GM12878 (cell line): ENCODE results near the gene SYNJ2. TPM values are rescaled to one million over a fixed set of nuclear protein-coding genes. Genes with fewer than 3 reads are reported as not detected.

Experiments used
- BACH1 ChIP-seq: fragments of 450-650 bp; IDR thresholded peaks from 2 replicates; pipeline ENCODE4 v1.6.1; 2017; ENCODE audit warnings: mild to moderate bottlenecking, borderline replicate concordance
- EP300 ChIP-seq, 2 experiments: fragments of 150-350 bp in 1 of 2; IDR thresholded peaks; 2 replicates each; pipeline ENCODE4 v1.6.1; 2011 to 2012; ENCODE audit warnings: low read depth in 2 of 2, low read length in 2 of 2, borderline replicate concordance in 1 of 2, improper control_type of control experiment in 1 of 2, inconsistent platforms in 1 of 2; ENCODE audit not compliant: control insufficient read depth in 1 of 2
- EZH2 ChIP-seq: IDR thresholded peaks from 2 replicates; pipeline ENCODE4 v1.6.1; 2012; ENCODE audit warnings: low read depth, mild to moderate bottlenecking, control low read depth, inconsistent platforms, low read length, borderline replicate concordance; ENCODE audit not compliant: control insufficient read depth
- GABPA ChIP-seq: IDR thresholded peaks from 2 replicates; pipeline ENCODE4 v1.6.1; 2014; ENCODE audit warnings: antibody characterized with exemption, low read depth, mild to moderate bottlenecking, inconsistent platforms
- GATAD2B ChIP-seq: fragments of 450-650 bp; conservative IDR thresholded peaks from 2 replicates; pipeline ENCODE4 v1.6.1; 2017; ENCODE audit warnings: low read depth, mild to moderate bottlenecking, moderate library complexity
- IRF4 ChIP-seq: IDR thresholded peaks from 2 replicates; pipeline ENCODE4 v1.6.1; 2011; ENCODE audit warnings: low read depth, low read length
- PML ChIP-seq: IDR thresholded peaks from 2 replicates; pipeline ENCODE4 v1.6.1; 2012; ENCODE audit warnings: low read length, inconsistent platforms
- SIN3A ChIP-seq: IDR thresholded peaks from 2 replicates; pipeline ENCODE4 v1.6.1; 2012; ENCODE audit warnings: low read depth, low read length, improper control_type of control experiment
- TARDBP ChIP-seq: IDR thresholded peaks from 2 replicates; pipeline ENCODE4 v1.6.1; 2016; ENCODE audit warnings: borderline replicate concordance
- ZNF622 ChIP-seq: fragments of 450-650 bp; IDR thresholded peaks from 2 replicates; pipeline ENCODE4 v1.6.1; 2017; ENCODE audit warnings: mild to moderate bottlenecking, inconsistent platforms
- ZZZ3 ChIP-seq: IDR thresholded peaks from 2 replicates; pipeline ENCODE4 v1.6.1; 2011; ENCODE audit warnings: low read depth; ENCODE audit not compliant: control insufficient read depth, insufficient read length
- polyA plus RNA-seq, 11 experiments: library from polyadenylated mRNA; depleted of rRNA in 4 of 11; unstranded in 6 of 11; stranded (reverse) in 5 of 11; fragments of >200 nt; fragmentation: Nextera tagmentation in 4 of 11; fragmentation: Illumina TruSeq in 1 of 11; extraction: Ambion mirVana in 4 of 11; extraction: Trizol in 1 of 11; gene quantifications; 1 replicate in 1 of 11; 2 replicates in 10 of 11; pipeline versions ENCODE4 v1.2.1 to v1.2.3, GENCODE V29; 2011 to 2016; ENCODE audit warnings: inconsistent platforms in 2 of 11, missing spikeins in 2 of 11, low read depth in 1 of 11
- total RNA-seq, 4 experiments: library from RNA; depleted of rRNA in 3 of 4; stranded (reverse); fragments of >200 nt in 3 of 4; fragmentation: Illumina TruSeq in 1 of 4; extraction: Trizol in 1 of 4; gene quantifications; 2 replicates each; pipeline versions ENCODE4 v1.2.1 to v1.2.3, GENCODE V29; 2013 to 2021
- TF ChIP-seq, protein P1 (sequence below): fragments of 450-650 bp; IDR thresholded peaks from 2 replicates; pipeline ENCODE4 v1.6.1; 2018; ENCODE audit warnings: mild to moderate bottlenecking, low read depth, moderate library complexity; ENCODE audit not compliant: partially characterized antibody
- TF ChIP-seq, protein P2 (sequence below): IDR thresholded peaks from 2 replicates; pipeline ENCODE4 v1.6.1; 2012; ENCODE audit warnings: mild to moderate bottlenecking, low read depth, low read length
- TF ChIP-seq, protein P3 (sequence below): IDR thresholded peaks from 2 replicates; pipeline ENCODE4 v1.6.1; 2011; ENCODE audit warnings: mild to moderate bottlenecking, low read depth, low read length, moderate library complexity; ENCODE audit not compliant: insufficient replicate concordance
- TF ChIP-seq, protein P4 (sequence below): fragments of 150-350 bp; IDR thresholded peaks from 2 replicates; pipeline ENCODE4 v1.6.1; 2016; ENCODE audit warnings: low read depth, low read length
- TF ChIP-seq, protein P5 (sequence below): fragments of 450-650 bp; IDR thresholded peaks from 2 replicates; pipeline ENCODE4 v1.6.1; 2016; ENCODE audit warnings: mild to moderate bottlenecking

SYNJ2 gene
- total and polyA plus RNA-seq, 10 of the 15 experiments (the other 5 are each of a cell fraction or from before 2014, with no cell fraction given) = 0.11 to 1.8 (median 0.57) TPM

DNA sequence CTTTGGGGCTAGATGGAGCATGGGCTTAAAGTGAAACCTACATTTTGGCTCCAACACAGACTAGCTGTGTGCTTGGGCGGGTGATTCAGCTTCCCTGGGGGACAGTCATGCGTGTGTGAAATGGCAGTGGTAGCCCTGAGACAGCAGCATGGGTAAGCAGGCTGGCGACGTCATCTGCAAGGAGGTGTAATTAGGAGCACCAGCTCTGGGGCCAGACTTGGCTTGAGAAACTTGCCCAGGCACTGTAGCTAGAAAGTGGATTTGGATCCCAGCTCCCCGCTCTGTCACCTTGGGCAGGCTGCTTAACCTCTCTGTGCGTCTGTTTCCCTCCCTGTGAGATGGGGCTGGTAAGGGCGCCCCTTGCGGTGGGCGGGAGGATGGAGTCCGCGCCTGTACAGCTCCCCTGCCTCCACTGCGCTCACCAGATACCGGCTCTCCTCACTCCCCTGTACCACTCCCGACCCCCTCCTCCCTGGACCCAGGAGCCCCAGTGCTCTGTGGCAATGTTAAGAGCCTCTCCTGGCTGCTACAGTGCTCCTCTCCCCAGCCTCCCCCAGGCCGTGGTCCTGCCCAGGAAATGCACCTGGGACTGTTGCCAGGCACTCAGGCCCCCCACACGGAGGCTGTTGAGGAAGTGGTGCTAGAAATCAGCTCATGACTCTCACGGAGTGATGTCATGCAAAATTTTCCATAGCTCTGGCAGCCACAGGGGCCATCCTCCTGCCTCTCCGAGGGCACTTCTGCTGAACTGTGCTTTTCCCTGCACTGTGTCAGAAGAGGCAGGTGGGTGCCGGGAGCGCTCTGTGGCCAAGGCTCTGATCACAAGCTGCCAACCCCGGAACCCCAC is 44.6 kb downstream of the SYNJ2 start (continued):
- TF ChIP-seq, protein P1, sequence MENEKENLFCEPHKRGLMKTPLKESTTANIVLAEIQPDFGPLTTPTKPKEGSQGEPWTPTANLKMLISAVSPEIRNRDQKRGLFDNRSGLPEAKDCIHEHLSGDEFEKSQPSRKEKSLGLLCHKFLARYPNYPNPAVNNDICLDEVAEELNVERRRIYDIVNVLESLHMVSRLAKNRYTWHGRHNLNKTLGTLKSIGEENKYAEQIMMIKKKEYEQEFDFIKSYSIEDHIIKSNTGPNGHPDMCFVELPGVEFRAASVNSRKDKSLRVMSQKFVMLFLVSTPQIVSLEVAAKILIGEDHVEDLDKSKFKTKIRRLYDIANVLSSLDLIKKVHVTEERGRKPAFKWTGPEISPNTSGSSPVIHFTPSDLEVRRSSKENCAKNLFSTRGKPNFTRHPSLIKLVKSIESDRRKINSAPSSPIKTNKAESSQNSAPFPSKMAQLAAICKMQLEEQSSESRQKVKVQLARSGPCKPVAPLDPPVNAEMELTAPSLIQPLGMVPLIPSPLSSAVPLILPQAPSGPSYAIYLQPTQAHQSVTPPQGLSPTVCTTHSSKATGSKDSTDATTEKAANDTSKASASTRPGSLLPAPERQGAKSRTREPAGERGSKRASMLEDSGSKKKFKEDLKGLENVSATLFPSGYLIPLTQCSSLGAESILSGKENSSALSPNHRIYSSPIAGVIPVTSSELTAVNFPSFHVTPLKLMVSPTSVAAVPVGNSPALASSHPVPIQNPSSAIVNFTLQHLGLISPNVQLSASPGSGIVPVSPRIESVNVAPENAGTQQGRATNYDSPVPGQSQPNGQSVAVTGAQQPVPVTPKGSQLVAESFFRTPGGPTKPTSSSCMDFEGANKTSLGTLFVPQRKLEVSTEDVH = no peak
- TF ChIP-seq EP300 (IDR thresholded peaks at IDR 0.05; ENCODE audit: borderline replicate concordance in 1 of 2, control insufficient read depth in 1 of 2, low read depth in 2 of 2, low read length in 2 of 2) (0 out of 4 replicates have a peak, but pooled peaks have one; percentile 8 to 39), IRF4 (0 out of 2 replicates have a peak, but pooled peaks have one; percentile 7), PML (no peak), GATAD2B (no peak), BACH1 (no peak), ZNF622 (no peak), GABPA (no peak), ZZZ3 (no peak), SIN3A (no peak), EZH2 (no peak), TARDBP (no peak)
- TF ChIP-seq, protein P2, sequence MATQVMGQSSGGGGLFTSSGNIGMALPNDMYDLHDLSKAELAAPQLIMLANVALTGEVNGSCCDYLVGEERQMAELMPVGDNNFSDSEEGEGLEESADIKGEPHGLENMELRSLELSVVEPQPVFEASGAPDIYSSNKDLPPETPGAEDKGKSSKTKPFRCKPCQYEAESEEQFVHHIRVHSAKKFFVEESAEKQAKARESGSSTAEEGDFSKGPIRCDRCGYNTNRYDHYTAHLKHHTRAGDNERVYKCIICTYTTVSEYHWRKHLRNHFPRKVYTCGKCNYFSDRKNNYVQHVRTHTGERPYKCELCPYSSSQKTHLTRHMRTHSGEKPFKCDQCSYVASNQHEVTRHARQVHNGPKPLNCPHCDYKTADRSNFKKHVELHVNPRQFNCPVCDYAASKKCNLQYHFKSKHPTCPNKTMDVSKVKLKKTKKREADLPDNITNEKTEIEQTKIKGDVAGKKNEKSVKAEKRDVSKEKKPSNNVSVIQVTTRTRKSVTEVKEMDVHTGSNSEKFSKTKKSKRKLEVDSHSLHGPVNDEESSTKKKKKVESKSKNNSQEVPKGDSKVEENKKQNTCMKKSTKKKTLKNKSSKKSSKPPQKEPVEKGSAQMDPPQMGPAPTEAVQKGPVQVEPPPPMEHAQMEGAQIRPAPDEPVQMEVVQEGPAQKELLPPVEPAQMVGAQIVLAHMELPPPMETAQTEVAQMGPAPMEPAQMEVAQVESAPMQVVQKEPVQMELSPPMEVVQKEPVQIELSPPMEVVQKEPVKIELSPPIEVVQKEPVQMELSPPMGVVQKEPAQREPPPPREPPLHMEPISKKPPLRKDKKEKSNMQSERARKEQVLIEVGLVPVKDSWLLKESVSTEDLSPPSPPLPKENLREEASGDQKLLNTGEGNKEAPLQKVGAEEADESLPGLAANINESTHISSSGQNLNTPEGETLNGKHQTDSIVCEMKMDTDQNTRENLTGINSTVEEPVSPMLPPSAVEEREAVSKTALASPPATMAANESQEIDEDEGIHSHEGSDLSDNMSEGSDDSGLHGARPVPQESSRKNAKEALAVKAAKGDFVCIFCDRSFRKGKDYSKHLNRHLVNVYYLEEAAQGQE = no peak
- TF ChIP-seq, protein P3, sequence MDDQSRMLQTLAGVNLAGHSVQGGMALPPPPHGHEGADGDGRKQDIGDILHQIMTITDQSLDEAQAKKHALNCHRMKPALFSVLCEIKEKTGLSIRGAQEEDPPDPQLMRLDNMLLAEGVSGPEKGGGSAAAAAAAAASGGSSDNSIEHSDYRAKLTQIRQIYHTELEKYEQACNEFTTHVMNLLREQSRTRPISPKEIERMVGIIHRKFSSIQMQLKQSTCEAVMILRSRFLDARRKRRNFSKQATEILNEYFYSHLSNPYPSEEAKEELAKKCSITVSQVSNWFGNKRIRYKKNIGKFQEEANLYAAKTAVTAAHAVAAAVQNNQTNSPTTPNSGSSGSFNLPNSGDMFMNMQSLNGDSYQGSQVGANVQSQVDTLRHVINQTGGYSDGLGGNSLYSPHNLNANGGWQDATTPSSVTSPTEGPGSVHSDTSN = no peak
- TF ChIP-seq, protein P4, sequence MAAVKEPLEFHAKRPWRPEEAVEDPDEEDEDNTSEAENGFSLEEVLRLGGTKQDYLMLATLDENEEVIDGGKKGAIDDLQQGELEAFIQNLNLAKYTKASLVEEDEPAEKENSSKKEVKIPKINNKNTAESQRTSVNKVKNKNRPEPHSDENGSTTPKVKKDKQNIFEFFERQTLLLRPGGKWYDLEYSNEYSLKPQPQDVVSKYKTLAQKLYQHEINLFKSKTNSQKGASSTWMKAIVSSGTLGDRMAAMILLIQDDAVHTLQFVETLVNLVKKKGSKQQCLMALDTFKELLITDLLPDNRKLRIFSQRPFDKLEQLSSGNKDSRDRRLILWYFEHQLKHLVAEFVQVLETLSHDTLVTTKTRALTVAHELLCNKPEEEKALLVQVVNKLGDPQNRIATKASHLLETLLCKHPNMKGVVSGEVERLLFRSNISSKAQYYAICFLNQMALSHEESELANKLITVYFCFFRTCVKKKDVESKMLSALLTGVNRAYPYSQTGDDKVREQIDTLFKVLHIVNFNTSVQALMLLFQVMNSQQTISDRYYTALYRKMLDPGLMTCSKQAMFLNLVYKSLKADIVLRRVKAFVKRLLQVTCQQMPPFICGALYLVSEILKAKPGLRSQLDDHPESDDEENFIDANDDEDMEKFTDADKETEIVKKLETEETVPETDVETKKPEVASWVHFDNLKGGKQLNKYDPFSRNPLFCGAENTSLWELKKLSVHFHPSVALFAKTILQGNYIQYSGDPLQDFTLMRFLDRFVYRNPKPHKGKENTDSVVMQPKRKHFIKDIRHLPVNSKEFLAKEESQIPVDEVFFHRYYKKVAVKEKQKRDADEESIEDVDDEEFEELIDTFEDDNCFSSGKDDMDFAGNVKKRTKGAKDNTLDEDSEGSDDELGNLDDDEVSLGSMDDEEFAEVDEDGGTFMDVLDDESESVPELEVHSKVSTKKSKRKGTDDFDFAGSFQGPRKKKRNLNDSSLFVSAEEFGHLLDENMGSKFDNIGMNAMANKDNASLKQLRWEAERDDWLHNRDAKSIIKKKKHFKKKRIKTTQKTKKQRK = no peak
- TF ChIP-seq, protein P5, sequence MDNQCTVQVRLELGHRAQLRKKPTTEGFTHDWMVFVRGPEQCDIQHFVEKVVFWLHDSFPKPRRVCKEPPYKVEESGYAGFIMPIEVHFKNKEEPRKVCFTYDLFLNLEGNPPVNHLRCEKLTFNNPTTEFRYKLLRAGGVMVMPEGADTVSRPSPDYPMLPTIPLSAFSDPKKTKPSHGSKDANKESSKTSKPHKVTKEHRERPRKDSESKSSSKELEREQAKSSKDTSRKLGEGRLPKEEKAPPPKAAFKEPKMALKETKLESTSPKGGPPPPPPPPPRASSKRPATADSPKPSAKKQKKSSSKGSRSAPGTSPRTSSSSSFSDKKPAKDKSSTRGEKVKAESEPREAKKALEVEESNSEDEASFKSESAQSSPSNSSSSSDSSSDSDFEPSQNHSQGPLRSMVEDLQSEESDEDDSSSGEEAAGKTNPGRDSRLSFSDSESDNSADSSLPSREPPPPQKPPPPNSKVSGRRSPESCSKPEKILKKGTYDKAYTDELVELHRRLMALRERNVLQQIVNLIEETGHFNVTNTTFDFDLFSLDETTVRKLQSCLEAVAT = peak; percentile 42; the same call in 1 of the 2 replicates
